GM12872 (cell line): Measurements from ENCODE around the gene TBC1D8.

ENCODE experiments used
- CTCF ChIP-seq: IDR thresholded peaks from 3 replicates; pipeline ENCODE4 v1.5.1; 2011; ENCODE audit warnings: low read depth, mild to moderate bottlenecking, low read length, moderate library complexity; ENCODE audit not compliant: insufficient read depth

The TBC1D8 gene

GRCh38 chr2:100983201-100983600 lies 168.0 kb downstream of the TBC1D8 start:
- TF ChIP-seq CTCF = no peak

GRCh38 chr2:100982431-100982861 lies 168.7 kb downstream of the TBC1D8 start:
- no peak for TF ChIP-seq CTCF

GRCh38 chr2:100981011-100981410 lies 170.2 kb downstream of the TBC1D8 start:
- TF ChIP-seq CTCF = no peak

- no peak for TF ChIP-seq CTCF
Measured at GRCh38 chr2:100980046-100980445, 171.1 kb downstream of the TBC1D8 start.

GRCh38 chr2:100978582-100979191 lies 172.5 kb downstream of the TBC1D8 start:
- no peak for TF ChIP-seq CTCF

- TF ChIP-seq CTCF = no peak
Measured at GRCh38 chr2:100977511-100977910, 173.7 kb downstream of the TBC1D8 start.

- no peak for TF ChIP-seq CTCF
Measured at GRCh38 chr2:100976645-100977391, 174.4 kb downstream of the TBC1D8 start.
